Spleen (tissue), 11 donors: ENCODE results near the gene USH1G. TPM values are rescaled to one million over a fixed set of nuclear protein-coding genes. Genes with fewer than 3 reads are reported as not detected.

Experiments
- DNase-seq: peaks from one replicate; pipeline ENCODE4 v3.0.0-alpha.2; 2020
- H3K27ac ChIP-seq, 8 donors: fragments of 200-600 bp; sonication (generic) in 7 of 8; 1 replicate in 4 of 8; 2 replicates in 4 of 8; pipeline versions ENCODE4 v1.5.0 to v1.8.0; 2016 to 2021; ENCODE audit warnings: inconsistent platforms in 4 of 8, mild to moderate bottlenecking in 4 of 8, moderate library complexity in 1 of 8
- H3K27me3 ChIP-seq, 7 donors: fragments of 200-600 bp; sonication (generic) in 6 of 7; replicated peaks in 1 of 7; 1 replicate in 4 of 7; 2 replicates in 3 of 7; pipeline versions ENCODE4 v1.5.0 to v1.8.0; 2016 to 2021; ENCODE audit warnings: inconsistent platforms in 3 of 7, mild to moderate bottlenecking in 1 of 7
- H3K36me3 ChIP-seq, 6 donors: fragments of 200-600 bp; sonication (generic) in 5 of 6; 1 replicate in 4 of 6; 2 replicates in 2 of 6; pipeline versions ENCODE4 v1.5.0 to v1.8.0; 2016 to 2021; ENCODE audit warnings: inconsistent platforms in 2 of 6
- H3K4me1 ChIP-seq, 6 donors: fragments of 200-600 bp; sonication (generic) in 5 of 6; 1 replicate in 3 of 6; 2 replicates in 3 of 6; pipeline versions ENCODE4 v1.5.0 to v1.8.0; 2016 to 2021; ENCODE audit warnings: inconsistent platforms in 3 of 6
- H3K4me3 ChIP-seq, 8 donors: fragments of 200-600 bp; sonication (generic) in 7 of 8; 1 replicate in 4 of 8; 2 replicates in 4 of 8; pipeline versions ENCODE4 v1.5.0 to v1.8.0; 2016 to 2021; ENCODE audit warnings: inconsistent platforms in 4 of 8, mild to moderate bottlenecking in 4 of 8, moderate library complexity in 2 of 8
- H3K9me3 ChIP-seq, 8 donors: fragments of 200-600 bp; sonication (generic) in 7 of 8; 1 replicate in 4 of 8; 2 replicates in 4 of 8; pipeline versions ENCODE4 v1.5.0 to v1.8.0; 2016 to 2021; ENCODE audit warnings: inconsistent platforms in 4 of 8
- POLR2A ChIP-seq, 3 donors: fragments of 450-650 bp; IDR thresholded peaks; one replicate each; pipeline ENCODE4 v1.5.1; 2017; ENCODE audit warnings: antibody characterized with exemption in 3 of 3, mild to moderate bottlenecking in 1 of 3
- POLR2AphosphoS5 ChIP-seq, 3 donors: sonication (generic); formaldehyde crosslinking; IDR thresholded peaks; one replicate each; pipeline ENCODE4 v1.5.1; 2017; ENCODE audit warnings: antibody characterized with exemption in 3 of 3
- WGBS, 5 donors: extraction: QIAGEN DNeasy Blood & Tissue Kit in 3 of 5; methylation state at CpG; one replicate each; pipeline versions ENCODE4 v1.1.5 to v1.1.7; 2013 to 2018; 5-methylcytosine and 5-hydroxymethylcytosine counted together
- intact Hi-C: fragments of 100-400 bp; cut with DNase I; formaldehyde crosslinking; loops from one replicate; pipeline ENCODE4 v1.15.0; 2023; ENCODE audit warnings: low total_unique reads
- polyA plus RNA-seq, 3 donors: library from polyadenylated mRNA; stranded (reverse); fragments of 200-250 nt; gene quantifications; one replicate each; pipeline ENCODE4 v1.2.1, GENCODE V29; 2013
- total RNA-seq, 7 donors: library from RNA; depleted of rRNA in 3 of 7; stranded (reverse); fragments of >200 nt in 3 of 7; fragmentation: NEBNext Ultra II Directional in 4 of 7; extraction: Animal tissue kit (Norgen Biotek cat#: 25700) in 4 of 7; gene quantifications; one replicate each; pipeline versions ENCODE4 v1.1.0 to v1.2.1, GENCODE V29; 2016 to 2021
- TF ChIP-seq, protein P1 (sequence below), 11 experiments: fragments of 200-600 bp in 7 of 11; fragments of 450-650 bp in 4 of 11; sonication (generic) in 4 of 11; IDR thresholded peaks in 8 of 11; conservative IDR thresholded peaks in 3 of 11; 1 replicate in 7 of 11; 2 replicates in 4 of 11; pipeline versions ENCODE4 v1.4.0 to v1.8.0; 2016 to 2021; ENCODE audit warnings: antibody characterized with exemption in 11 of 11, inconsistent platforms in 4 of 11, mild to moderate bottlenecking in 1 of 11
- donor health status: healthy with polysubstance abuse.
- donor health status: DM: no; HTN: no; CAD: no; lungs with moderate emphysema.
- donor health status: DM: no; HTN: no; CAD: no.
- donor health status: Bipolar disorder and iron deficiency.
- donor health status: healthy.
- donor health status: DM: no; HTN: no; CAD: no.
- donor health status: DM: yes; HTN: yes; CAD: no.

USH1G gene
- total and polyA plus RNA-seq, 10 donors: not detected

DNA sequence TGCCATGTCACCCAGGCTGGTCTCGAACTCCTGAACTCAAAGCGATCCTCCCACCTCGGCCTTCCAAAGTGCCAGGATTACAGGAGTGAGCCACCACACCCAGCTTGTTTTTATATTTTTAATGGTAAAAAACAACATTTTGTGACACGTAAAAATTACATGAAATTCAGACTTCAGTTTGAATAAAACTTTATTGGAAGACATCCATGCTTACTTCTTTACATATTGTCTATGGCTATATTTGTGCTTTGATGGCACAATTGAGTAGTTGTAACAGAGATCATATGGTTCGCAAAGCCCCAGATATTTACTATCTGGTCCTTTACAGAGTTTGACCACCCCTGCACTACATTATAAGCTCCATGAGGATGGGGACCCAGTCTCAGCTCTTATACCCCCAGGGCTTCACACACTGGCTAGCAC is 48.4 kb downstream of the USH1G start:
- TF ChIP-seq, protein P1, sequence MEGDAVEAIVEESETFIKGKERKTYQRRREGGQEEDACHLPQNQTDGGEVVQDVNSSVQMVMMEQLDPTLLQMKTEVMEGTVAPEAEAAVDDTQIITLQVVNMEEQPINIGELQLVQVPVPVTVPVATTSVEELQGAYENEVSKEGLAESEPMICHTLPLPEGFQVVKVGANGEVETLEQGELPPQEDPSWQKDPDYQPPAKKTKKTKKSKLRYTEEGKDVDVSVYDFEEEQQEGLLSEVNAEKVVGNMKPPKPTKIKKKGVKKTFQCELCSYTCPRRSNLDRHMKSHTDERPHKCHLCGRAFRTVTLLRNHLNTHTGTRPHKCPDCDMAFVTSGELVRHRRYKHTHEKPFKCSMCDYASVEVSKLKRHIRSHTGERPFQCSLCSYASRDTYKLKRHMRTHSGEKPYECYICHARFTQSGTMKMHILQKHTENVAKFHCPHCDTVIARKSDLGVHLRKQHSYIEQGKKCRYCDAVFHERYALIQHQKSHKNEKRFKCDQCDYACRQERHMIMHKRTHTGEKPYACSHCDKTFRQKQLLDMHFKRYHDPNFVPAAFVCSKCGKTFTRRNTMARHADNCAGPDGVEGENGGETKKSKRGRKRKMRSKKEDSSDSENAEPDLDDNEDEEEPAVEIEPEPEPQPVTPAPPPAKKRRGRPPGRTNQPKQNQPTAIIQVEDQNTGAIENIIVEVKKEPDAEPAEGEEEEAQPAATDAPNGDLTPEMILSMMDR (IDR thresholded peaks at IDR 0.05 in 8 of 11, conservative IDR thresholded peaks at IDR 0.05 in 3 of 11): no peak
- TF ChIP-seq POLR2AphosphoS5 (IDR thresholded peaks at IDR 0.05) (no peak), POLR2A (IDR thresholded peaks at IDR 0.05) (no peak)
- intact Hi-C loops: no loop called here
- Histone ChIP-seq H3K27ac (no peak overlapping the region), H3K9me3 (no peaks in the 10 kb centered on the region), H3K4me1 (peaks cover 3 to 58% (median 37%) of the 10 kb centered on the region in 6 donors), H3K36me3 (no peaks in the 10 kb centered on the region), H3K4me3 (no peak overlapping the region), H3K27me3 (no peaks in the 10 kb centered on the region)
- DNase-seq: no peak
- WGBS, 5 donors: 92 to 98% (median 97%) methylated on average over 5 of the region's 5 CpGs

- Histone ChIP-seq H3K4me1 (peaks cover 3 to 61% (median 41%) of the 10 kb centered on the region in 6 donors), H3K4me3 (peak overlapping the region; percentile 45 to 82 (median 56)), H3K9me3 (no peaks in the 10 kb centered on the region), H3K36me3 (no peaks in the 10 kb centered on the region), H3K27me3 (no peaks in the 10 kb centered on the region), H3K27ac (peak overlapping the region; percentile 86 to 95 (median 92))
- WGBS, 5 donors: 56 to 62% (median 57%) methylated on average over 6 of the region's 6 CpGs
- intact Hi-C loops: no loop called here
- TF ChIP-seq, protein P1 (IDR thresholded peaks at IDR 0.05 in 8 of 11, conservative IDR thresholded peaks at IDR 0.05 in 3 of 11): no peak
- TF ChIP-seq POLR2A (IDR thresholded peaks at IDR 0.05) (no peak), POLR2AphosphoS5 (IDR thresholded peaks at IDR 0.05) (no peak)
- no peak for DNase-seq
Measured at GRCh38 chr17:74873874-74874614, 49.0 kb downstream of the USH1G start.

DNA sequence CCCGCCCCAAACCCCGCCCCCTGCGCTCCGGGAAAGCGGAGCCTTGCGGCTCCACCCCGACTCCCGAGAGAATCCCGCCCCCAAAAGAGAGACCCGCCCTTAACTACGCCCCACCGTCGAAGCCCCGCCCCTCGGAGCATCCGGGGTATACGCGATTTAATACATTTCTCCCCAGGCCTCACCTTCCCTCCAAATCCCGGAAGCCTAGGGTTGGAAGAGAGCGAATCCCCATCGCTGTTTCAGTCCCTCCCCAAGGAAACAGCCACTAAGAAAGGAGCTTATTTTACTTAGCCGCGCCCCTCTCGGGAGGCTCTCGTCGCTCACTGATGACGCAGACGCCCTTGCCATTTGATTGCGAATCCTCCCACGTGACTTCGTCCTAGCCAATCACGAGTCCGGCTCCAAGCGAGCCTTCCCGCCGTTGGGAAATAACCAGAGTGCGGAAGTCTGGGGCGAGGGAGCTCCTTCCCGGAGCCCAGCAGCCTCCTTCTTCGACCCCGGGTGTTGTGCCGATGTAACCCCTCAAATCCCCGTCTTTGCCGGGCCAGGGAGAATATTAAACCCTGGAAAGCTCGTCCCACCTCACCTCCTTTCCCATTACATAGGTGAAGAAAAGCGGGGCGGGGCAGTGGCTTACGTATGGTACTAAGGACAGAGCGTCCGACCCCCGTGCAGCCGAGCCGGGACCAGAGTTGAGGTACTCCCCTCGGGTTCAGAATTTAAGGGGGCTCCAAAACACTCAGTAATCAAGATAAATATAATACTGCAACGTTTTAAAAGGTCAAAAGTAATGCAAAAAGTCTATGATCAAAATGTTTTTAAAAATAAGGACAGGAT is 49.8 kb downstream of the USH1G start:
- Histone ChIP-seq H3K27ac (peak overlapping the region; percentile 86 to 95 (median 92)), H3K9me3 (no peaks in the 10 kb centered on the region), H3K36me3 (no peaks in the 10 kb centered on the region), H3K4me3 (peak overlapping the region; percentile 45 to 82 (median 61)), H3K4me1 (peaks cover 3 to 65% (median 45%) of the 10 kb centered on the region in 6 donors), H3K27me3 (no peaks in the 10 kb centered on the region)
- intact Hi-C loops: no loop called here
- TF ChIP-seq, protein P1 (IDR thresholded peaks at IDR 0.05 in 8 of 11, conservative IDR thresholded peaks at IDR 0.05 in 3 of 11): peak in 1 of 11 experiments; percentile 31
- TF ChIP-seq POLR2AphosphoS5 (IDR thresholded peaks at IDR 0.05): peak; percentile 91 to 99 (median 97)
- TF ChIP-seq POLR2A (IDR thresholded peaks at IDR 0.05): peak; percentile 83 to 93 (median 87)
- WGBS, 5 donors: 0 to 1% (median 0%) methylated on average over 29 to 55 of the region's 55 CpGs
- peak; percentile 99 for DNase-seq
